Kidney epithelial cell (primary cell): ENCODE data around the gene TBC1D22A. TPM values are rescaled to one million over a fixed set of nuclear protein-coding genes. Genes with fewer than 3 reads are reported as not detected.

Experiments used
- DNase-seq: peaks from one replicate; pipeline ENCODE4 v3.0.0-alpha.2; 2010; ENCODE audit warnings: low read depth
- H3K27me3 ChIP-seq: 2 replicates; pipeline ENCODE4 v1.6.0; 2011; ENCODE audit warnings: low read length; ENCODE audit not compliant: control insufficient read depth, insufficient read depth
- H3K36me3 ChIP-seq: 2 replicates; pipeline ENCODE4 v1.5.1; 2011; ENCODE audit warnings: low read length; ENCODE audit not compliant: control insufficient read depth, insufficient read depth
- H3K4me3 ChIP-seq: 2 replicates; pipeline ENCODE4 v1.5.1; 2011; ENCODE audit warnings: low read depth, mild to moderate bottlenecking, control low read depth, low read length
- CTCF ChIP-seq: IDR thresholded peaks from 2 replicates; pipeline ENCODE4 v1.5.1; 2011; ENCODE audit warnings: mild to moderate bottlenecking, moderate library complexity, low read length, control low read depth, inconsistent platforms; ENCODE audit not compliant: insufficient read depth, poor library complexity, severe bottlenecking
- total RNA-seq: library from RNA; depleted of rRNA; stranded (reverse); fragments of >200 nt; gene quantifications from 2 replicates; pipeline ENCODE4 v1.2.3, GENCODE V29; 2015

TBC1D22A gene
- total RNA-seq, 1 donor from 2014 or later: 25.7 TPM

GRCh38 chr22:46958191-46958590 is 195.7 kb downstream of the TBC1D22A start:
- DNase-seq: no peak
- no peak for TF ChIP-seq CTCF
- Histone ChIP-seq H3K27me3 (no peaks in the 10 kb centered on the region), H3K4me3 (no peak overlapping the region), H3K36me3 (no peaks in the 10 kb centered on the region)

GRCh38 chr22:46958658-46959057 is 196.2 kb downstream of the TBC1D22A start:
- no peak for DNase-seq
- Histone ChIP-seq H3K4me3 (no peak overlapping the region), H3K27me3 (no peaks in the 10 kb centered on the region), H3K36me3 (no peaks in the 10 kb centered on the region)
- no peak for TF ChIP-seq CTCF

- no peak for TF ChIP-seq CTCF
- H3K4me3 ChIP-seq: no peak overlapping the region
- no peaks in the 10 kb centered on the region for H3K27me3 ChIP-seq
- DNase-seq: no peak
- H3K36me3 ChIP-seq: no peaks in the 10 kb centered on the region
These were observed 196.9 kb downstream of the TBC1D22A start for GRCh38 chr22:46959369-46959768.

- TF ChIP-seq CTCF: no peak
- H3K36me3 ChIP-seq: no peaks in the 10 kb centered on the region
- no peak for DNase-seq
- H3K4me3 ChIP-seq: no peak overlapping the region
- H3K27me3 ChIP-seq: no peaks in the 10 kb centered on the region
These were observed 199.3 kb downstream of the TBC1D22A start for GRCh38 chr22:46961591-46962295.

- no peak for TF ChIP-seq CTCF
- Histone ChIP-seq H3K4me3 (no peak overlapping the region), H3K36me3 (no peaks in the 10 kb centered on the region), H3K27me3 (no peaks in the 10 kb centered on the region)
- DNase-seq: no peak
These were observed 200.0 kb downstream of the TBC1D22A start for GRCh38 chr22:46962406-46962805.

GRCh38 chr22:46963672-46964545 is 201.5 kb downstream of the TBC1D22A start:
- no peak for DNase-seq
- Histone ChIP-seq H3K36me3 (no peaks in the 10 kb centered on the region), H3K27me3 (no peaks in the 10 kb centered on the region), H3K4me3 (no peak overlapping the region)
- TF ChIP-seq CTCF: no peak
